Neural cell (in vitro differentiated cells): ENCODE results near the gene MYRIP. TPM values are rescaled to one million over a fixed set of nuclear protein-coding genes. Genes with fewer than 3 reads are reported as not detected.

Experiments
- H2AFZ ChIP-seq: fragments of 200-600, 300-800 bp; sonication (generic), shearing (Covaris generic); 2 replicates; pipeline ENCODE4 v1.6.0; 2014; ENCODE audit warnings: low read depth, mild to moderate bottlenecking, antibody characterized with exemption, low read length, moderate library complexity
- H3F3A ChIP-seq: fragments of 200-600 bp; shearing (Covaris generic); 2 replicates; pipeline ENCODE4 v1.6.1; 2016; ENCODE audit warnings: mild to moderate bottlenecking, moderate library complexity, mixed read lengths, antibody characterized with exemption, low read length; ENCODE audit not compliant: insufficient read depth, poor library complexity, severe bottlenecking
- H3K27ac ChIP-seq: fragments of 200-600, 300-800 bp; sonication (generic), shearing (Covaris generic); 2 replicates; pipeline ENCODE4 v1.5.1; 2014; ENCODE audit warnings: mild to moderate bottlenecking, low read length, moderate library complexity
- H3K27me3 ChIP-seq: fragments of 300-800, 200-600 bp; sonication (generic), shearing (Covaris generic); 2 replicates; pipeline ENCODE4 v1.6.0; 2014; ENCODE audit warnings: mild to moderate bottlenecking, low read depth, low read length, moderate library complexity; ENCODE audit not compliant: insufficient read depth
- H3K36me3 ChIP-seq: fragments of 300-800, 200-600 bp; sonication (generic), shearing (Covaris generic); 2 replicates; pipeline ENCODE4 v1.5.1; 2014; ENCODE audit warnings: mild to moderate bottlenecking, antibody characterized with exemption, low read length, moderate library complexity; ENCODE audit not compliant: insufficient read depth
- H3K4me2 ChIP-seq: fragments of 300-800, 200-600 bp; sonication (generic), shearing (Covaris generic); 2 replicates; pipeline ENCODE4 v1.6.0; 2014; ENCODE audit warnings: mild to moderate bottlenecking, low read length
- H3K4me3 ChIP-seq: fragments of 300-800, 200-600 bp; sonication (generic), shearing (Covaris generic); 2 replicates; pipeline ENCODE4 v1.5.1; 2014; ENCODE audit warnings: mild to moderate bottlenecking, low read length, moderate library complexity
- H3K79me2 ChIP-seq: fragments of 200-600 bp; shearing (Covaris generic); replicated peaks from 2 replicates; pipeline ENCODE4 v1.6.0; 2014; ENCODE audit warnings: mild to moderate bottlenecking, low read length, moderate library complexity; ENCODE audit not compliant: insufficient read depth
- H3K9ac ChIP-seq: fragments of 300-800, 200-600 bp; sonication (generic), shearing (Covaris generic); 2 replicates; pipeline ENCODE4 v1.6.1; 2016; ENCODE audit warnings: mild to moderate bottlenecking, low read length, mixed read lengths
- H3K9me2 ChIP-seq: fragments of 200-600 bp; shearing (Covaris generic); 2 replicates; pipeline ENCODE4 v1.6.1; 2016; ENCODE audit warnings: mild to moderate bottlenecking, low read length, mixed read lengths; ENCODE audit not compliant: insufficient read depth
- H3K9me3 ChIP-seq: fragments of 200-600, 300-800 bp; sonication (generic), shearing (Covaris generic); 2 replicates; pipeline ENCODE4 v1.6.1; 2016; ENCODE audit warnings: mild to moderate bottlenecking, mixed run types, low read length, moderate library complexity, mixed read lengths
- H4K20me1 ChIP-seq: fragments of 200-600 bp; shearing (Covaris generic); 2 replicates; pipeline ENCODE4 v1.6.1; 2016; ENCODE audit warnings: mild to moderate bottlenecking, mixed run types; ENCODE audit not compliant: insufficient read depth
- CTCF ChIP-seq: fragments of 450-650 bp; IDR thresholded peaks from 2 replicates; pipeline ENCODE4 v1.5.1; 2014; ENCODE audit warnings: antibody characterized with exemption, mild to moderate bottlenecking, moderate library complexity; ENCODE audit not compliant: poor library complexity, severe bottlenecking
- EP300 ChIP-seq: fragments of 450-650 bp; conservative IDR thresholded peaks from 2 replicates; pipeline ENCODE4 v1.6.1; 2014; ENCODE audit warnings: antibody characterized with exemption, mild to moderate bottlenecking, moderate library complexity; ENCODE audit not compliant: poor library complexity, severe bottlenecking
- EZH2 ChIP-seq: fragments of 200-600, 300-800 bp; shearing (Covaris generic), sonication (generic); IDR thresholded peaks from 2 replicates; pipeline ENCODE4 v1.6.1; 2014; ENCODE audit warnings: antibody characterized with exemption, low read length, borderline replicate concordance, mild to moderate bottlenecking; ENCODE audit not compliant: insufficient read depth, poor library complexity, severe bottlenecking
- MXI1 ChIP-seq: fragments of 450-650 bp; conservative IDR thresholded peaks from 2 replicates; pipeline ENCODE4 v1.6.1; 2014; ENCODE audit warnings: antibody characterized with exemption, mild to moderate bottlenecking; ENCODE audit not compliant: poor library complexity, severe bottlenecking
- POLR2AphosphoS5 ChIP-seq: IDR thresholded peaks from 2 replicates; pipeline ENCODE4 v1.6.1; 2012
- RAD21 ChIP-seq: fragments of 450-650 bp; conservative IDR thresholded peaks from 2 replicates; pipeline ENCODE4 v1.6.1; 2014; ENCODE audit warnings: antibody characterized with exemption, mild to moderate bottlenecking, moderate library complexity
- SMC3 ChIP-seq: fragments of 450-650 bp; conservative IDR thresholded peaks from 2 replicates; pipeline ENCODE4 v1.6.1; 2014; ENCODE audit warnings: antibody characterized with exemption, mild to moderate bottlenecking, moderate library complexity; ENCODE audit not compliant: poor library complexity
- TAF1 ChIP-seq: IDR thresholded peaks from 2 replicates; pipeline ENCODE4 v1.6.1; 2012; ENCODE audit warnings: low read depth
- polyA plus RNA-seq: library from polyadenylated mRNA; depleted of rRNA; stranded (reverse); fragments of >200 nt; gene quantifications from 2 replicates; pipeline ENCODE4 v1.2.3, GENCODE V29; 2014
- TF ChIP-seq, protein P1 (sequence below): IDR thresholded peaks from 2 replicates; pipeline ENCODE4 v1.6.1; 2012; ENCODE audit warnings: borderline replicate concordance

The MYRIP gene
- polyA plus RNA-seq, 1 donor from 2014 or later, result 0.76 TPM

- no peak for TF ChIP-seq EZH2
- no peak for TF ChIP-seq RAD21
Measured at GRCh38 chr3:39917065-39917773, 107.8 kb downstream of the MYRIP start (continued).

DNA sequence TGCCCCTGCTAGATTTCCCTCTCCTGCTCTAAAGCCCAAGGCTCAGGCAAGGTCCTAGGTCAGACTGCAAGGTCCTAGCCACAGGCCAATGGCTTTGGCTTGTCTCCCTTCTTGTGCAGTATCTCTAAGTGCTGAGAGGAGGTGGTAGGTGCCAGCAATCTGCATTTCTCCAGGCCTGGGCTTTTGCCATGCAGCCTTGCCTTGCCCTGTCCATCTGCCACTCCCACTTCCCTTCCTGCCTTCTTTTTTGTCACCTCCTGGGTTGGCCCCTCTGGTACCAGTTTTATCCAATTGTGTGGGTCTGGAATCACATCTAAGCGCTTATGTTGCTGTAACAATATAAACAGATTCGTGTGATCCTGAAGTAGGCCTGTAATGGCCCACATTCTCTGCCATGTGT lies 109.9 kb downstream of the MYRIP start:
- Histone ChIP-seq H3K79me2 (no peaks in the 10 kb centered on the region), H3K9ac (no peak overlapping the region), H3K27me3 (no peaks in the 10 kb centered on the region), H3K9me2 (no peaks in the 10 kb centered on the region), H3F3A (no peaks in the 10 kb centered on the region), H3K27ac (no peak overlapping the region), H3K4me2 (no peak overlapping the region), H2AFZ (no peak overlapping the region), H3K9me3 (no peaks in the 10 kb centered on the region), H3K36me3 (no peaks in the 10 kb centered on the region), H3K4me3 (no peak overlapping the region), H4K20me1 (no peaks in the 10 kb centered on the region)
- no peak for TF ChIP-seq POLR2AphosphoS5

DNA sequence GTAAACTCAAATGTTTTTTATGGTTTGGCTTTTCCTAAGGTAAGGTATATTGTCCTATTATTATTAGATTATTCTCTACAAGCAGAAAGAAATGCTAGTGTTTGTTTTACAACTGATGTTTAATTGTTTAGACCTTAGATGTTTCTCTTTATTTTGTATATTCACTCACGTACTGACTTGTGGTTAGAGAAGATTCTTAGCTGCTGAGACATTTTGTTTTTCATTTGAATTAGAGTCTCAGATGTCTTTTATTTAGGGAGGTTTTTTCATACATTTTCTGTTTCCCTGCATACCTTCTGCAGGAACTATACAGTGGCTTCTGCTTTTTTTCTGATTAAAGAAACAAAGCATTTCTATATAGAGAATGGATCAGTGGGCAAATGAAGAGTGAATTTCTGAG lies 110.9 kb downstream of the MYRIP start:
- Histone ChIP-seq H2AFZ (no peak overlapping the region), H3K9me2 (no peaks in the 10 kb centered on the region), H3K4me3 (no peak overlapping the region), H3K4me2 (no peak overlapping the region), H3K36me3 (no peaks in the 10 kb centered on the region), H3K27ac (no peak overlapping the region), H3K9me3 (no peaks in the 10 kb centered on the region), H3K9ac (no peak overlapping the region), H3K79me2 (no peaks in the 10 kb centered on the region), H3F3A (no peaks in the 10 kb centered on the region), H4K20me1 (no peaks in the 10 kb centered on the region), H3K27me3 (no peaks in the 10 kb centered on the region)
- TF ChIP-seq EZH2, result no peak
- TF ChIP-seq, protein P1, sequence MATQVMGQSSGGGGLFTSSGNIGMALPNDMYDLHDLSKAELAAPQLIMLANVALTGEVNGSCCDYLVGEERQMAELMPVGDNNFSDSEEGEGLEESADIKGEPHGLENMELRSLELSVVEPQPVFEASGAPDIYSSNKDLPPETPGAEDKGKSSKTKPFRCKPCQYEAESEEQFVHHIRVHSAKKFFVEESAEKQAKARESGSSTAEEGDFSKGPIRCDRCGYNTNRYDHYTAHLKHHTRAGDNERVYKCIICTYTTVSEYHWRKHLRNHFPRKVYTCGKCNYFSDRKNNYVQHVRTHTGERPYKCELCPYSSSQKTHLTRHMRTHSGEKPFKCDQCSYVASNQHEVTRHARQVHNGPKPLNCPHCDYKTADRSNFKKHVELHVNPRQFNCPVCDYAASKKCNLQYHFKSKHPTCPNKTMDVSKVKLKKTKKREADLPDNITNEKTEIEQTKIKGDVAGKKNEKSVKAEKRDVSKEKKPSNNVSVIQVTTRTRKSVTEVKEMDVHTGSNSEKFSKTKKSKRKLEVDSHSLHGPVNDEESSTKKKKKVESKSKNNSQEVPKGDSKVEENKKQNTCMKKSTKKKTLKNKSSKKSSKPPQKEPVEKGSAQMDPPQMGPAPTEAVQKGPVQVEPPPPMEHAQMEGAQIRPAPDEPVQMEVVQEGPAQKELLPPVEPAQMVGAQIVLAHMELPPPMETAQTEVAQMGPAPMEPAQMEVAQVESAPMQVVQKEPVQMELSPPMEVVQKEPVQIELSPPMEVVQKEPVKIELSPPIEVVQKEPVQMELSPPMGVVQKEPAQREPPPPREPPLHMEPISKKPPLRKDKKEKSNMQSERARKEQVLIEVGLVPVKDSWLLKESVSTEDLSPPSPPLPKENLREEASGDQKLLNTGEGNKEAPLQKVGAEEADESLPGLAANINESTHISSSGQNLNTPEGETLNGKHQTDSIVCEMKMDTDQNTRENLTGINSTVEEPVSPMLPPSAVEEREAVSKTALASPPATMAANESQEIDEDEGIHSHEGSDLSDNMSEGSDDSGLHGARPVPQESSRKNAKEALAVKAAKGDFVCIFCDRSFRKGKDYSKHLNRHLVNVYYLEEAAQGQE, result no peak
- no peak for TF ChIP-seq MXI1
- TF ChIP-seq TAF1, result no peak
- TF ChIP-seq SMC3, result no peak
- no peak for TF ChIP-seq POLR2AphosphoS5
- TF ChIP-seq EP300, result no peak
- TF ChIP-seq RAD21, result no peak
- no peak for TF ChIP-seq CTCF
